Measurements from ENCODE around the gene JMY.

DNA sequence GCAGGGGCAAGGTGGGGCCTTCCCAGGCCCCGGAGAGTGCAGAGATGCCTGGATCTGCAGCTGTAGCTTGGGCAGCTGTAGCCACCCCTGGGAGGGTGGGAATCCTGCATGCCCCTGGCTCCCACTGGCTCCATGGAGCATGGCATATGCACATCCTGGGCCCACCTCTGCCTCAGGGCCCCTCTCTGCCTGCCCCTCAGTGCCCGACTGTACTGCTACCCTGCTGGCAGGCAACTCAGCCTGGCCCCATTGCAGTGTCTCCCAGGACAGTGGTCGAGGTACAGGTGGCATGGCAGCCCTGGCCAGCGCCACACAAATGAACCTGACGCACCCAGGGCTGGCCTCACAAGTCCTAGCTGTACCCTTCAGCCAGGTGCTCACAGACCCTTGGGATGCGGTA, 23.9 kb downstream of the JMY start:
- TF ChIP-seq, protein P1, sequence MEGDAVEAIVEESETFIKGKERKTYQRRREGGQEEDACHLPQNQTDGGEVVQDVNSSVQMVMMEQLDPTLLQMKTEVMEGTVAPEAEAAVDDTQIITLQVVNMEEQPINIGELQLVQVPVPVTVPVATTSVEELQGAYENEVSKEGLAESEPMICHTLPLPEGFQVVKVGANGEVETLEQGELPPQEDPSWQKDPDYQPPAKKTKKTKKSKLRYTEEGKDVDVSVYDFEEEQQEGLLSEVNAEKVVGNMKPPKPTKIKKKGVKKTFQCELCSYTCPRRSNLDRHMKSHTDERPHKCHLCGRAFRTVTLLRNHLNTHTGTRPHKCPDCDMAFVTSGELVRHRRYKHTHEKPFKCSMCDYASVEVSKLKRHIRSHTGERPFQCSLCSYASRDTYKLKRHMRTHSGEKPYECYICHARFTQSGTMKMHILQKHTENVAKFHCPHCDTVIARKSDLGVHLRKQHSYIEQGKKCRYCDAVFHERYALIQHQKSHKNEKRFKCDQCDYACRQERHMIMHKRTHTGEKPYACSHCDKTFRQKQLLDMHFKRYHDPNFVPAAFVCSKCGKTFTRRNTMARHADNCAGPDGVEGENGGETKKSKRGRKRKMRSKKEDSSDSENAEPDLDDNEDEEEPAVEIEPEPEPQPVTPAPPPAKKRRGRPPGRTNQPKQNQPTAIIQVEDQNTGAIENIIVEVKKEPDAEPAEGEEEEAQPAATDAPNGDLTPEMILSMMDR (IDR thresholded peaks at IDR 0.05; ENCODE audit: insufficient read depth, low read depth, low read length), result no peak
- no peak for TF ChIP-seq EZH2 (IDR thresholded peaks at IDR 0.05; ENCODE audit: insufficient read depth, low read length)

Measured in astrocyte (in vitro differentiated cells and primary cell).